GM23338 (cell line): Measurements from ENCODE around the gene AKR1C2. TPM values are rescaled to one million over a fixed set of nuclear protein-coding genes. Genes with fewer than 3 reads are reported as not detected.

Experiments used
- ATAC-seq: fragments of 200-7000 bp; cut with Tn5 transposase; 3 replicates; pipeline ENCODE4 v1.9.1; 2020
- DNase-seq: peaks from one replicate; pipeline ENCODE4 v3.0.0-alpha.2; 2015; ENCODE audit warnings: low spot score
- H2AFZ ChIP-seq: fragments of 200-600 bp; sonication (generic); 2 replicates; pipeline ENCODE4 v1.8.0; 2016; ENCODE audit warnings: antibody characterized with exemption, mild to moderate bottlenecking, moderate library complexity
- H3F3A ChIP-seq: fragments of 200-600 bp; sonication (generic); replicated peaks from 2 replicates; pipeline ENCODE4 v1.8.0; 2017; ENCODE audit warnings: antibody characterized with exemption, mixed run types, low read depth
- H3K27ac ChIP-seq: fragments of 200-600 bp; sonication (generic); 2 replicates; pipeline ENCODE4 v1.6.1; 2016; ENCODE audit warnings: low read depth
- H3K27me3 ChIP-seq: fragments of 200-600 bp; sonication (generic); 2 replicates; pipeline ENCODE4 v1.8.0; 2016; ENCODE audit warnings: mild to moderate bottlenecking, mixed run types, moderate library complexity; ENCODE audit not compliant: insufficient read depth
- H3K36me3 ChIP-seq: fragments of 200-600 bp; sonication (generic); 2 replicates; pipeline ENCODE4 v1.8.0; 2016; ENCODE audit warnings: mild to moderate bottlenecking; ENCODE audit not compliant: insufficient read depth
- H3K4me1 ChIP-seq: fragments of 200-600 bp; sonication (generic); 2 replicates; pipeline ENCODE4 v1.8.0; 2016; ENCODE audit warnings: mild to moderate bottlenecking, moderate library complexity; ENCODE audit not compliant: insufficient read depth
- H3K4me2 ChIP-seq: fragments of 200-600 bp; sonication (generic); 2 replicates; pipeline ENCODE4 v1.7.1; 2017; ENCODE audit warnings: mixed run types
- H3K4me3 ChIP-seq: fragments of 200-600 bp; sonication (generic); 2 replicates; pipeline ENCODE4 v1.6.1; 2016; ENCODE audit warnings: mixed run types
- H3K79me2 ChIP-seq: fragments of 200-600 bp; sonication (generic); replicated peaks from 2 replicates; pipeline ENCODE4 v1.8.0; 2017; ENCODE audit warnings: mild to moderate bottlenecking; ENCODE audit not compliant: insufficient read depth
- H3K9me2 ChIP-seq: fragments of 200-600 bp; sonication (generic); 2 replicates; pipeline ENCODE4 v1.8.0; 2017; ENCODE audit not compliant: insufficient read depth
- H4K20me1 ChIP-seq: fragments of 200-600 bp; sonication (generic); replicated peaks from 2 replicates; pipeline ENCODE4 v1.8.0; 2017; ENCODE audit warnings: mild to moderate bottlenecking; ENCODE audit not compliant: insufficient read depth
- H3K27ac Mint-ChIP-seq: 2 replicates; pipeline ENCODE4 v1.8.0; 2020; ENCODE audit warnings: inconsistent platforms, mild to moderate bottlenecking, moderate library complexity, mixed read lengths
- H3K27me3 Mint-ChIP-seq: 3 replicates; pipeline ENCODE4 v1.8.0; 2022; ENCODE audit warnings: low read depth, mild to moderate bottlenecking, moderate library complexity, mixed read lengths, inconsistent platforms; ENCODE audit not compliant: insufficient read depth, poor library complexity
- H3K36me3 Mint-ChIP-seq: 3 replicates; pipeline ENCODE4 v1.8.0; 2021; ENCODE audit warnings: low read depth, mild to moderate bottlenecking, inconsistent platforms, moderate library complexity, mixed read lengths
- H3K4me1 Mint-ChIP-seq: 3 replicates; pipeline ENCODE4 v1.8.0; 2020; ENCODE audit warnings: mild to moderate bottlenecking, inconsistent platforms, mixed read lengths
- H3K4me3 Mint-ChIP-seq: 3 replicates; pipeline ENCODE4 v1.8.0; 2021; ENCODE audit warnings: moderate library complexity, mild to moderate bottlenecking, inconsistent platforms, mixed read lengths
- H3K9me3 Mint-ChIP-seq: 3 replicates; pipeline ENCODE4 v1.8.0; 2020; ENCODE audit warnings: moderate library complexity, mild to moderate bottlenecking, inconsistent platforms, mixed read lengths
- CREB1 ChIP-seq: fragments of 250-450 bp; sonication (Bioruptor Pico); IDR thresholded peaks from 2 replicates; pipeline ENCODE4 v1.5.0; 2020; ENCODE audit warnings: low read depth, mild to moderate bottlenecking, moderate library complexity
- EZH2 ChIP-seq: fragments of 200-600 bp; sonication (generic); IDR thresholded peaks from one replicate; pipeline ENCODE4 v1.8.0; 2017; ENCODE audit warnings: antibody characterized with exemption, mild to moderate bottlenecking, low read depth; ENCODE audit not compliant: unreplicated experiment
- EZH2phosphoT487 ChIP-seq: fragments of 200-600 bp; sonication (generic); IDR thresholded peaks from one replicate; pipeline ENCODE4 v1.8.1; 2018; ENCODE audit warnings: antibody characterized with exemption; ENCODE audit not compliant: unreplicated experiment
- JUNB ChIP-seq: IDR thresholded peaks from one replicate; pipeline ENCODE4 v1.6.1; 2016; ENCODE audit warnings: antibody characterized with exemption; ENCODE audit not compliant: unreplicated experiment
- NANOG ChIP-seq: IDR thresholded peaks from 2 replicates; pipeline ENCODE4 v1.6.1; 2016; ENCODE audit warnings: antibody characterized with exemption, borderline replicate concordance
- POLR2AphosphoS5 ChIP-seq: IDR thresholded peaks from 2 replicates; pipeline ENCODE4 v1.6.1; 2016; ENCODE audit warnings: antibody characterized with exemption, low read depth
- STAT1 ChIP-seq: IDR thresholded peaks from one replicate; pipeline ENCODE4 v1.6.1; 2016; ENCODE audit warnings: antibody characterized with exemption; ENCODE audit not compliant: unreplicated experiment
- ZNF114 ChIP-seq: fragments of 250-450 bp; sonication (Bioruptor Pico); IDR thresholded peaks from 2 replicates; pipeline ENCODE4 v1.5.0; 2020; ENCODE audit warnings: mild to moderate bottlenecking, moderate library complexity
- ZNF331 ChIP-seq: fragments of 250-450 bp; sonication (Bioruptor Pico); IDR thresholded peaks from 2 replicates; pipeline ENCODE4 v1.5.0; 2020; ENCODE audit warnings: low read depth, mild to moderate bottlenecking, moderate library complexity
- polyA plus RNA-seq: library from polyadenylated mRNA; unstranded; fragments of >200 nt; fragmentation: Nextera tagmentation; extraction: Ambion mirVana; gene quantifications from 2 replicates; pipeline ENCODE4 v1.2.1, GENCODE V29; 2016
- total RNA-seq: library from RNA; depleted of rRNA; stranded (reverse); fragments of >200 nt; shearing (Covaris generic); gene quantifications from 2 replicates; pipeline ENCODE4 v1.2.3, GENCODE V29; 2014
- TF ChIP-seq, protein P1 (sequence below): IDR thresholded peaks from one replicate; pipeline ENCODE4 v1.6.1; 2018; ENCODE audit warnings: antibody characterized with exemption; ENCODE audit not compliant: unreplicated experiment
- TF ChIP-seq, protein P2 (sequence below): fragments of 250-450 bp; sonication (Bioruptor Pico); IDR thresholded peaks from 2 replicates; pipeline ENCODE4 v1.5.0; 2020; ENCODE audit warnings: mild to moderate bottlenecking, moderate library complexity

The AKR1C2 gene
- total and polyA plus RNA-seq, 2 experiments from 2014 or later: 0.35 to 0.86 TPM

DNA sequence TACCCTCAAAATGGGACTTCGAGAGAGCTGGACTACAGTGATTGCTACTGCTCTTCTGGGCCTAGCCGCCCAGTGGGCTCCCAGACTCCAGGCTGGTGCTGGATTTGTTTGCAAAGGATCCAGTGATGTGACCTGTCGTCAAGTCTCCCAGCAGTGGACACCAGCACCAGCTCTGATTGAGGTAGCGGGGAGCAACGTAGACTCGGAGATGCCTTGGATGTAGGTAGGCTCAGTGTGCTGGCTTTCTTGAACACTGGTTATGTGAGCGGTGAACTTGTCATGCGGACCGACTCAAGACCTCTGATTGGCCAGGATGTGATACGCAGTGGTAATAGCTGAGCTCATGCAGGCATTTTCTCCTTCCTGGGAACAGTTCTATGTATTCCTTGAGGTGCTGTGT lies 19.4 kb downstream of the AKR1C2 start:
- Mint-ChIP-seq H3K27me3 (peaks cover 14% of the 10 kb centered on the region), H3K4me1 (peaks cover 15% of the 10 kb centered on the region), H3K36me3 (no peaks in the 10 kb centered on the region), H3K4me3 (no peak overlapping the region), H3K27ac (no peak overlapping the region), H3K9me3 (0 out of 3 replicates have a peak, but pooled peaks cover 3% of the 10 kb centered on the region)
- Histone ChIP-seq H3K36me3 (no peaks in the 10 kb centered on the region), H4K20me1 (no peaks in the 10 kb centered on the region), H2AFZ (no peak overlapping the region), H3K9me2 (no peaks in the 10 kb centered on the region), H3K27ac (no peak overlapping the region), H3F3A (no peaks in the 10 kb centered on the region), H3K4me3 (no peak overlapping the region), H3K79me2 (no peaks in the 10 kb centered on the region), H3K4me1 (peaks cover 8% of the 10 kb centered on the region; the same call in 1 of the 2 replicates), H3K27me3 (no peaks in the 10 kb centered on the region), H3K4me2 (no peak overlapping the region)
- TF ChIP-seq CREB1 (CRISPR knock-in tag) (no peak), ZNF331 (CRISPR knock-in tag) (no peak), JUNB (no peak), ZNF114 (CRISPR knock-in tag) (no peak), NANOG (no peak), EZH2phosphoT487 (no peak), POLR2AphosphoS5 (no peak), STAT1 (no peak), EZH2 (no peak)
- TF ChIP-seq, protein P1, sequence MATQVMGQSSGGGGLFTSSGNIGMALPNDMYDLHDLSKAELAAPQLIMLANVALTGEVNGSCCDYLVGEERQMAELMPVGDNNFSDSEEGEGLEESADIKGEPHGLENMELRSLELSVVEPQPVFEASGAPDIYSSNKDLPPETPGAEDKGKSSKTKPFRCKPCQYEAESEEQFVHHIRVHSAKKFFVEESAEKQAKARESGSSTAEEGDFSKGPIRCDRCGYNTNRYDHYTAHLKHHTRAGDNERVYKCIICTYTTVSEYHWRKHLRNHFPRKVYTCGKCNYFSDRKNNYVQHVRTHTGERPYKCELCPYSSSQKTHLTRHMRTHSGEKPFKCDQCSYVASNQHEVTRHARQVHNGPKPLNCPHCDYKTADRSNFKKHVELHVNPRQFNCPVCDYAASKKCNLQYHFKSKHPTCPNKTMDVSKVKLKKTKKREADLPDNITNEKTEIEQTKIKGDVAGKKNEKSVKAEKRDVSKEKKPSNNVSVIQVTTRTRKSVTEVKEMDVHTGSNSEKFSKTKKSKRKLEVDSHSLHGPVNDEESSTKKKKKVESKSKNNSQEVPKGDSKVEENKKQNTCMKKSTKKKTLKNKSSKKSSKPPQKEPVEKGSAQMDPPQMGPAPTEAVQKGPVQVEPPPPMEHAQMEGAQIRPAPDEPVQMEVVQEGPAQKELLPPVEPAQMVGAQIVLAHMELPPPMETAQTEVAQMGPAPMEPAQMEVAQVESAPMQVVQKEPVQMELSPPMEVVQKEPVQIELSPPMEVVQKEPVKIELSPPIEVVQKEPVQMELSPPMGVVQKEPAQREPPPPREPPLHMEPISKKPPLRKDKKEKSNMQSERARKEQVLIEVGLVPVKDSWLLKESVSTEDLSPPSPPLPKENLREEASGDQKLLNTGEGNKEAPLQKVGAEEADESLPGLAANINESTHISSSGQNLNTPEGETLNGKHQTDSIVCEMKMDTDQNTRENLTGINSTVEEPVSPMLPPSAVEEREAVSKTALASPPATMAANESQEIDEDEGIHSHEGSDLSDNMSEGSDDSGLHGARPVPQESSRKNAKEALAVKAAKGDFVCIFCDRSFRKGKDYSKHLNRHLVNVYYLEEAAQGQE: no peak
- TF ChIP-seq, protein P2, sequence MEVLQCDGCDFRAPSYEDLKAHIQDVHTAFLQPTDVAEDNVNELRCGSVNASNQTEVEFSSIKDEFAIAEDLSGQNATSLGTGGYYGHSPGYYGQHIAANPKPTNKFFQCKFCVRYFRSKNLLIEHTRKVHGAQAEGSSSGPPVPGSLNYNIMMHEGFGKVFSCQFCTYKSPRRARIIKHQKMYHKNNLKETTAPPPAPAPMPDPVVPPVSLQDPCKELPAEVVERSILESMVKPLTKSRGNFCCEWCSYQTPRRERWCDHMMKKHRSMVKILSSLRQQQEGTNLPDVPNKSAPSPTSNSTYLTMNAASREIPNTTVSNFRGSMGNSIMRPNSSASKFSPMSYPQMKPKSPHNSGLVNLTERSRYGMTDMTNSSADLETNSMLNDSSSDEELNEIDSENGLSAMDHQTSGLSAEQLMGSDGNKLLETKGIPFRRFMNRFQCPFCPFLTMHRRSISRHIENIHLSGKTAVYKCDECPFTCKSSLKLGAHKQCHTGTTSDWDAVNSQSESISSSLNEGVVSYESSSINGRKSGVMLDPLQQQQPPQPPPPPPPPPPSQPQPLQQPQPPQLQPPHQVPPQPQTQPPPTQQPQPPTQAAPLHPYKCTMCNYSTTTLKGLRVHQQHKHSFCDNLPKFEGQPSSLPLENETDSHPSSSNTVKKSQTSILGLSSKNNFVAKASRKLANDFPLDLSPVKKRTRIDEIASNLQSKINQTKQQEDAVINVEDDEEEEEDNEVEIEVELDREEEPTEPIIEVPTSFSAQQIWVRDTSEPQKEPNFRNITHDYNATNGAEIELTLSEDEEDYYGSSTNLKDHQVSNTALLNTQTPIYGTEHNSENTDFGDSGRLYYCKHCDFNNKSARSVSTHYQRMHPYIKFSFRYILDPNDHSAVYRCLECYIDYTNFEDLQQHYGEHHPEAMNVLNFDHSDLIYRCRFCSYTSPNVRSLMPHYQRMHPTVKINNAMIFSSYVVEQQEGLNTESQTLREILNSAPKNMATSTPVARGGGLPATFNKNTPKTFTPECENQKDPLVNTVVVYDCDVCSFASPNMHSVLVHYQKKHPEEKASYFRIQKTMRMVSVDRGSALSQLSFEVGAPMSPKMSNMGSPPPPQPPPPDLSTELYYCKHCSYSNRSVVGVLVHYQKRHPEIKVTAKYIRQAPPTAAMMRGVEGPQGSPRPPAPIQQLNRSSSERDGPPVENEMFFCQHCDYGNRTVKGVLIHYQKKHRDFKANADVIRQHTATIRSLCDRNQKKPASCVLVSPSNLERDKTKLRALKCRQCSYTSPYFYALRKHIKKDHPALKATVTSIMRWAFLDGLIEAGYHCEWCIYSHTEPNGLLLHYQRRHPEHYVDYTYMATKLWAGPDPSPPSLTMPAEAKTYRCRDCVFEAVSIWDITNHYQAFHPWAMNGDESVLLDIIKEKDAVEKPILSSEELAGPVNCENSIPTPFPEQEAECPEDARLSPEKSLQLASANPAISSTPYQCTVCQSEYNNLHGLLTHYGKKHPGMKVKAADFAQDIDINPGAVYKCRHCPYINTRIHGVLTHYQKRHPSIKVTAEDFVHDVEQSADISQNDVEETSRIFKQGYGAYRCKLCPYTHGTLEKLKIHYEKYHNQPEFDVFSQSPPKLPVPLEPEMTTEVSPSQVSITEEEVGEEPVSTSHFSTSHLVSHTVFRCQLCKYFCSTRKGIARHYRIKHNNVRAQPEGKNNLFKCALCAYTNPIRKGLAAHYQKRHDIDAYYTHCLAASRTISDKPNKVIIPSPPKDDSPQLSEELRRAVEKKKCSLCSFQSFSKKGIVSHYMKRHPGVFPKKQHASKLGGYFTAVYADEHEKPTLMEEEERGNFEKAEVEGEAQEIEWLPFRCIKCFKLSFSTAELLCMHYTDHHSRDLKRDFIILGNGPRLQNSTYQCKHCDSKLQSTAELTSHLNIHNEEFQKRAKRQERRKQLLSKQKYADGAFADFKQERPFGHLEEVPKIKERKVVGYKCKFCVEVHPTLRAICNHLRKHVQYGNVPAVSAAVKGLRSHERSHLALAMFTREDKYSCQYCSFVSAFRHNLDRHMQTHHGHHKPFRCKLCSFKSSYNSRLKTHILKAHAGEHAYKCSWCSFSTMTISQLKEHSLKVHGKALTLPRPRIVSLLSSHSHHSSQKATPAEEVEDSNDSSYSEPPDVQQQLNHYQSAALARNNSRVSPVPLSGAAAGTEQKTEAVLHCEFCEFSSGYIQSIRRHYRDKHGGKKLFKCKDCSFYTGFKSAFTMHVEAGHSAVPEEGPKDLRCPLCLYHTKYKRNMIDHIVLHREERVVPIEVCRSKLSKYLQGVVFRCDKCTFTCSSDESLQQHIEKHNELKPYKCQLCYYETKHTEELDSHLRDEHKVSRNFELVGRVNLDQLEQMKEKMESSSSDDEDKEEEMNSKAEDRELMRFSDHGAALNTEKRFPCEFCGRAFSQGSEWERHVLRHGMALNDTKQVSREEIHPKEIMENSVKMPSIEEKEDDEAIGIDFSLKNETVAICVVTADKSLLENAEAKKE (CRISPR knock-in tag): no peak
- DNase-seq (no peak), ATAC-seq (no peak)
